Tibial nerve (tissue), 4 donors: ENCODE results near the gene ADCY2.

ENCODE experiments used
- CTCF ChIP-seq, 5 experiments: fragments of 200-600 bp in 3 of 5; fragments of 450-650 bp in 2 of 5; sonication (generic) in 3 of 5; IDR thresholded peaks; one replicate each; pipeline ENCODE4 v1.5.1; 2016 to 2019; ENCODE audit warnings: antibody characterized with exemption in 5 of 5, mild to moderate bottlenecking in 3 of 5, moderate library complexity in 2 of 5
- EP300 ChIP-seq, 2 donors: sonication (generic); formaldehyde crosslinking; IDR thresholded peaks; one replicate each; pipeline ENCODE4 v1.6.1; 2017; ENCODE audit warnings: antibody characterized with exemption in 2 of 2, mild to moderate bottlenecking in 1 of 2
- POLR2A ChIP-seq, 2 donors: fragments of 450-650 bp; IDR thresholded peaks; one replicate each; pipeline ENCODE4 v1.6.1; 2017; ENCODE audit warnings: antibody characterized with exemption in 2 of 2, mild to moderate bottlenecking in 2 of 2, moderate library complexity in 2 of 2

DNA sequence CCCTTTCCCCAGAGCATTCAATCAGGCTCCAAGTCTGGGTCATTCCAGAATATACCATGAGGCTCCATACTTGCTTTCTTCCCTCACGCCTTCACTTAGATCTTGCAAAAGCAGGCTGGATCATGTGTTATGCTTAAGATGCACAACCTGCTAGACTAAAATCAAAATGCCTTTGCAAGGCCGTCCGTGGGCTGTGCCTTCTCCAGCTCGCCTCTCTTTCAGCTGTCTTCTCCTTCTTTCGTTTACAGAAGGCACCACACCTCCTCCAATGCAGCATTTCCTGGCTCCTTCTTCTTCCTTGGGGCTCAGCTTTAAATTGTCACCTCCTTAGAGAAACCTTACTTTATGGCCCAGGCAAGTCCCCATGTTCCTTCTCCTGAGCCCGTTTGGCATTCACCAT, 150.6 kb downstream of the ADCY2 start:
- TF ChIP-seq CTCF (IDR thresholded peaks at IDR 0.05) (no peak), EP300 (IDR thresholded peaks at IDR 0.05) (no peak), POLR2A (IDR thresholded peaks at IDR 0.05) (no peak)
